GM19395 (cell line): ENCODE data around the gene THRB.

Experiments used
- ATAC-seq: cut with Tn5 transposase; IDR thresholded peaks from one replicate; pipeline ENCODE4 v1.9.1; 2021; ENCODE audit warnings: mild to moderate bottlenecking, moderate library complexity; ENCODE audit not compliant: unreplicated experiment

The THRB gene

DNA sequence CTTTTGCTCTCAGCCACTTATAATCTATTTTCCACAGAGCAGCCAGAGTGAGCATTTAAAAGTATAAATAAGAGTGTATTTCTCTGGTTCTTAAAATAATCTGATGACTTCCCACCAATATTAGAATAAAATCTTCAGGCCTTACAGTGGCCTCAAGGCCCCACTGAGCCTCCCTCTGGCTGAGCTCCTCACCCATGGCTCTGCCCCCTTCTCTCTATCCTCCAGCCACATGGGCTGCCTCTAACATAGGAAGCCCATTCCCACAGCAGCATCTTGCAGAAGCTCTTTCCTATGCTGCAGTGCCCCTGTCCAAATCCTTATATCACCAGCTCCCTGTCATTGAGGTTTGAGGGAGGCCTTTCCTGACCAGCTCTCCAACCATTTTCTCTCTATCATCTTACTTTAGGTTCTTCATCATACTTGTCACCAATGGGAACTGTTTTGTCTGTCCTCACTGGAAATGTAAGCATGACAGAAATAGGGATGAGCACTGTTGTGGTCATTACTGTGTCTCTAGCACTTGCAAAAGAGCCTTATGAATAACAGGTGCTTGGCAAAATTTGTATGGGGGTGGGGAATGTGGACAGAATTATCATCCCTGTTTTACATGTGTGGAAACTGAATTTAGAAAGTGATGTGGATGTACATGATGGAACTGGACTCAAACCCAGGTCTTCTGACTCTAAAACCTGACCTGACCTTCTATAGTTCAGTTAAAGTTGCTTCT is 299.0 kb downstream of the THRB start:
- ATAC-seq = no peak

DNA sequence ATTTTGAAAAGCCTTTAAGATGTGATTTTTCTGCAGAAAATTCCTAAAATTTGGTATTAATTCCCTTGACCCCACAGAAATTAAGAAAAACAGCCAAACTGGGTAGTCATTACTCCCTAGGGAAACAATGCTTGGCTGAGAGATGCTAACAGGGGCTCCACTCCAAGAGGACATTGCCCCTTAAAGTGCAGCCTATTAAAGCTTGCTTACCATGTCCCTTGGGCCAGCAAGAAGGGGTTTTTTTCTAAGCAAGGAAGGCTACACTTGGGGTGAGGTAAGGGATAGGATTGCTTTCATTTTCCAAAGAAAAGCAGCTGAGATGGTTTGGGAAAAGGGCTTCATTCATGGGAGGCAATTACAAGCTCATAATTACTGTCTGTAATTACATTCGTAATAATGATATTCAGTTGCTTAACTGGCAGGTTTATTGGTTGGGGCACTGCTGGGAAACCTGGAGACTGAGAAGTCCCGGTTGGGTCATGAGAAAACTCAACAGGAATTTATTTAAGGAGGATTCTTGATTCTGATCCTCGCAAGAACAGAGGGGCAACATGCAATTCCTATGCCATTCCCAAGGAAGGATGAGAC is 302.1 kb downstream of the THRB start:
- no peak for ATAC-seq

DNA sequence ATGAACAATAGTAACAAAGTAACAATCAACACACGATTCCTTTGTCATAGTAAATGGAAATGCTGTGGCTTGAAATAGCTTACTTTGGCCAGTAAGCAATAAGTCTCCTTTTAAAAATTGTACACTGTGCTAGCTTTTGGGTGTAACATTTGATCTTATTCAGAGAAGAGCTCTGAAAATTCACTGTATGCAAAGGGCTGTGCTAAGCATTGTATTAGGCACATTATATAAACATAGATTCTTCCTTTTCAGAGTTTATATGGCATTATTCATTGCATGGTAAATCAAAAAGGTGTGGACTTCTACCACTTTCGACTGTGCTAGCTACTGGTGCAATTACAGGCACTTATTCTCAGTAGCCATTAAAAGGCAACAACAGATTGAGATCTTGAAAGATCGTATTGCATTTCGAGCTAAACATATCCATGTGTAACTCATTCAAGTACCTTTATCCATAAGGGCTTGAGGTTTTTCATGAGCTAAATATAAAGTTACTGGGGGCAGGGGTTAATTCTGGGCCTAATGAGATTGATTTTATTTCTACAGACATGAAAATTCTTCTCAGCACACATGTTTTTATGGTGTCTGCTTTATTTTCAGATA is 302.7 kb downstream of the THRB start:
- no peak for ATAC-seq

DNA sequence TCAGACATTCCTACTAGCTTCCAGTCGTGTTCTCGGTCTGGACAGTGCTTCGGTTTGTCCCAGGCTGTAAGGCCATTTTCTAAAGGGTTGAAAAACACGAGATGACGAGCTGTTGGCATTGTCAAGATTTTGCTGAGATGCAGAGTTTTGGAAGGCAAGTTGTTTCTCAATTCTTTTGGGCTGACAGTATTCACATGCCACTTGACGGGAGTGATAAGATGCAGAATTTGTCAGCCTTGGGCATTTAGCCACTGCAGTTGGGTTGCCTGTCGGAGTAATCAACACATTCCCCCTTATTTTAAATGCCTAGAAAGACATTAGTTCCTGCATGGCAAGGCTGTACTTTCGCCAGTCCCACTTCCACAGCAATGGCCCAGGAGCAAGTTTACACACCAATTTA is 304.4 kb downstream of the THRB start:
- ATAC-seq = no peak

DNA sequence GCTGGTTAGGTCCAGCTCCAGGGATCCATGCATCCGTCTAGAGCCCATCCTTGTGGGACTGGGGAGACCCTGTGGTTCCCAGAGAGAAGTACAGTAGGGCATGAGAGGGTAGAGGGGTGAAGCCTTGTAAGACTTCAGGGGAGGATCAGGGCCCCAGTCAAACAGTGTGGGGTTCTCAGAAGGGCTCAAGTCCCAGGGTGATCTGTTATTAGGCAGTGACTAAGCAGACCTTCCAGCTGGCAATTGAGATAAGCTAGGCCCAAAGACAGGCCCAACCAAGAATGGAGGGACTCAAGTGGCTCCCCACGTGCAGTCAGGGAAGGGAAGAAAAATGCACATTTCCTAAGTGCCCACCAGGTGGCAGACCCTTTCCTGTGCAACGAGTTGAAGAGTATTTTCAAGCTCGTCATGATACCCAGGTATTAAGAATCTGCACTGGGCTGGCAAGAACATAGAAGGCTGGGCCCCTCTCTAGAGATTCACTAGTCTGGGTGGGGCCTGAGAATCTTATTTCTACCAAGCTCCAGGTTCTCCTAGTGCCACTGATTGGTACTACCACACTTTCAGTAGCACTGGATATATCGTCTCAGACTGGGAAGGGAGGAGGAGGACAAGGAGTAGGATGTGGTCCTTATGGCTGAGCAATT is 308.8 kb downstream of the THRB start:
- ATAC-seq = peak; percentile 92

DNA sequence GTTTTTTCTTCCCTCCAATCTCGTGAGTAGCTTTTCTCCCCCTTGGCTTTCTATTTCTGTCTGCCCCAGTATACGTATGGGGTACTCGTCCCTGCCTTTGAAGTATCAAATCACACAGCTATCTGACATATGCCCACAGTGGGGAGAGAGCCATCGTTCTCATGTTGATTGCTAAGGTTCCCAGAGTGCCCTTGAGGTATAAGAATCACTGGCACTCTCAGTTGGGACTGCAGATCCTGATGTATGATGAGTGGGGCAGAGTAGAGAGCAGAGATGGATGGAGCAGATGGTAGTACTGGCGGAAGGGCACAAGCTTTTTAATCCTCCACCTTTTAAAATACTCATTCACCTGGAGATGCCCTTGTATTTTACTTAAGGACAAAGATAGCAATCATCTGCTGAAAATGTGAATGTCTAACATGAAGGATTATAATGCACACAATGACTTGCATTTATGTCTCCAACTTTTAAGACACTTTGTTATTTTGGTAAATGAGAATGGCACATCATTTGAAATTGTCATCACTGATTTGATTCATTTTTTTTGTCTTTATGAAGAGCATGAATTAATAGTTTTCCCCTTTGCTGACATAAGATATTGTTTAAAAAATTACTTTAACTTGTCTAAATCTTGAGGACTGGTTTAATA is 310.0 kb downstream of the THRB start:
- no peak for ATAC-seq

DNA sequence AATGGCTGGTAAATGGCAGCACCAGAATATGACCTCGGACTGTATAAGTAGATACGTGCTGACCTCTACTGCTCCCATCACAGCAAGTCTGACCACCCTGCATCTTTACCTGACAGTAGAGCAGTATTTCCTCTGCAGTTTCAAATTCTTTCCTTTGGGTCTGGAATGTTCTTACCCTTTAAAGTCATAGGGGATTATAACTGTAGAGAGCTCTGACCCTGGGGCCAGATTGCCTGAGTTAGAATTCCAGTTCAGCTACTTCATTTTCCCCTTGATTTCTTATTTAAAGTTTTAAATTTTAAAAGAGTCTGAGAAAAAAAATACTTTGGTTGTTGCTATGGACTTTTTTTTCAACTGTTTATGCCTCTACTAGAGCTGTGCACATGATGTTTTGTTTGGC is 311.9 kb downstream of the THRB start:
- no peak for ATAC-seq

DNA sequence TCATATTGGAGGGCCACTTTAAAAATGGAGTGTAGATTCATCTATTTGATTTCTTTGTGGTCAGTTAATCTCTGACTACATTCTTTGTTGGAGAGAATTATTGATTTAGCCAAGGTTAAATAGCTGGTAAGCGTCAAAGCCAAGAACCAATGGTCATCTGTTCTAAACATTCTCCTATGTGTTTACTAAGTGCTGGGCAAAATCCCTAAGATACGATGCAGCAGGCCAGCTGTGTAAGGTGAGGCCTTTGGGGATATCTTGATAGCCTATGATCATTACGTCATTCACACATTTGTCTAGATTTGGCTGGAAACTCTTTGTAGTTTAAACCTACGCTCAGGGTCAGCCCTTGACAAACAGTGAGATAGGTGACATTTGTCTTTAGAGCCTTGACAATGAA is 313.4 kb downstream of the THRB start:
- no peak for ATAC-seq

DNA sequence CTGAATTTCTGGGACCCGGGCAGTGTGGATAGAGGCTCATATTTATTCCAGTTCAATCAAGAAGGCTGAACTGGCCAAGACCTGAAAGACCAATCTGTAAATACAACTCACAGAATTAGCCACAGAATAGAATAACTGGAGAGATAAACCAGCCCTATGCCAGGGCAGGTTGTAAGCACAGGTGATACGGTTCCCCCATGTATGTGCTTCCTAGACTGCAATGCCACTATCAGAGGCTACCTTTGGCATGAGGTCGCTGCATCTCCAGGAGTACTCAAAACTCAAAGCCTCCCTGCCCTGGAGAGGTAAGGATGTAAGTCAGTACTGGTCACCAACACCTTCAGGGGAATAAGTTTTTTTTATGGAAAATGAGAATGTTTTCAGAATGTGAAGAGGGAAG is 314.0 kb downstream of the THRB start:
- no peak for ATAC-seq

DNA sequence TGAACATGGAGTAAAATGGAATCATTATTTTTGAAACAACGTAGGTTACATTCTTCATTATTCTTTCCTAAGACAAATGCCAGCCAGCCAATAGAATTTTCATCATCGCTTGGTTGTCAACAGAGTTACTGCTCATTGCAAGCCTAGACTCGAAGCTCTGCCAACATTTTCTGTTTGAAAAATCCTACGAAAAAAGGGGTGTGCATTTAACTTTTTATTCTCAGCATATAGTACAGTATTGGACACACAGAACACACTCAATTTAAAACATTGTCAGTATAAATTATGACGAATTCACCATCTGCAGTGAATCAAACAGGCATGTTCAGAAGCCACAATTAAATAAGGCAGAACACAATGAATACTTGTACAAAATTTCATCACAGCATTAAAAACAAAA is 317.4 kb downstream of the THRB start:
- ATAC-seq = no peak

DNA sequence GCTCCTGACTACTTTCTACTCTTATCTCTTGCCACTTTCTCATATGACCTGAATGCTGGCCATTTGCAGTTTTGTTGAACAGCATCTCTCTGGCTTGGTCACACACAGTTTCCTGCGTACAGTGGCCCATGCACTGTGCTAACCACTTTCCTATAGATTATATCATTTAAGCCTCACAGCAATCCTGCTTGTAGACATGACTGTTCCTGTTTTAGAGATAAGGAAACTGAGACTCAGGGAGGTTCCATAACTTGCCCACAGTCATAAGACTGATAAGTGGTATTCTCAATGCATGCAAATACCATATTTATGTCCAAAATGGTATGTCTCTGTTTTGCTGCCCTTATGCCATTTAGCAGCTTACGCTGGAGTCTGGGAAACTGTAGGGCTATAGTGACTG is 320.0 kb downstream of the THRB start:
- ATAC-seq = no peak

DNA sequence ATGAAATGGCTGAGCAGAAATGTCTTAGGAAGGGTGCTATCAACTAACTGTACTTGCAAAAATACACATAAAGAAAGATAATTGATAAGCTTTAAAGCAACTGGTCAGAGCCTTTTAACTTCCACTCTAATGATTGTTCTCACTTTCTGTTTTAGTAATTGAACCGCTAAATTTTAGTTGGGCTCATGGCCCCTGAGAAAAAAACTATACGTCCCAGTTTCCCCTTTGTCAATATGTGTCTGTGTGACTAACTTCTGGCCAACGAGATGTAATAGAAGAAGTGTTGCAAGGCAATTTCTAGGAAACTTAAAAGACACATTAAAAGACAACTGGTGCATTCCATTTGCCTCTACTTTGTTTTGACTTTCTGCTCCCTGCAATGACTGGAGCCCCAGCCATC is 325.7 kb downstream of the THRB start:
- peak; percentile 62 for ATAC-seq

DNA sequence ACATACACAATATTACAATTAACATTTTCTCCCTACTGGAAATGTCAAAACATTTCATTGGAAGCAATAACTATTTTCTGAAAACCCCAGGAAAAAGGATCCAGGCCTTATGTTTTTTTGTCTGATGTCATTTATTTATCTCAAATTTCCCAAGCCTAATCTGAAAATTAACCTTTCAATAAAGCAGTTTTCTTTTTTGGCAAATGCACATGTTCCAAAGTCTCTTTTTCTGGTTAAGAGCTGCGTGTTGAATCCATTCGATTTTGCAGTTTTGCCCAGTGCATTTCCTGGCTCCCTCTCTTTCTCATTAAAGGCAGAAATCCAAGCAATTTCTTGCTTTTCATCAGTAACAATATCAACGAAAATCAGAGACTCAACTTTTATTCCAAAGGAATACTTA is 327.2 kb downstream of the THRB start:
- no peak for ATAC-seq

DNA sequence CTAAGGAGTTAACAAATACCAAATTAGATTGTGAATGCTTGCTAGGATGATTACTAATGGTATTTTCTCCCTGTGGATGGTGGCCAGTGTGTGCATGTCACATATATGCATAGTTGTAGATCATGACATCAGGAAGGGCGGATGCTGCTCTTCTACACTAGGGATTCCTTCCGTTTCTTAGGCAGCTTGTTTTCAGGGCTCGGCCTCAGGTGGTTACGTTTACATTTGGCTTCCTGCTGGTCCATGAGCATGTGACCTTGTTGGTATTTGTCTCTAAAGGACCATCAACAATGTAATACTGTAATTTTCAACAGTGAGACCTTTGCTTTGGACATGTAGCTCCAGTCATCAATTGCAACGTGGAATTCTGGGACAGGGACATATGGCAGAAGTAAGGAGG is 328.1 kb downstream of the THRB start:
- no peak for ATAC-seq

DNA sequence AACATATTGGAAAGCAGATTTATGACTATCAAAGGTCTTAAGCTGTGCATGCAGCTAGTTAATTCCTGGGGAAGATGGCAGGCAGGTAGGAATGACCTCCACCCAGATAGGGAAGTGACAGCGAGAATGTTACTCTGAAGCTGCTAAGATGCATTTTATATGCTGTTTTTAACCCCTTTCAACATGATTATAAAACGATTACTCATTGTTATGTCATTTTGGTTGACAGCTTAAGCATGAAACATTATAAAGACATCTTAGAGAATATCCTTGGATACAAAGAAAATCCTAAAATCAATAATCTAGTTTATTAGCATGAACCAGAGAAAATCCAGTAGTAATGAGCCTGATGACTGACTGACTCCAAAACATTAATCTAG is 329.1 kb downstream of the THRB start:
- ATAC-seq = no peak

DNA sequence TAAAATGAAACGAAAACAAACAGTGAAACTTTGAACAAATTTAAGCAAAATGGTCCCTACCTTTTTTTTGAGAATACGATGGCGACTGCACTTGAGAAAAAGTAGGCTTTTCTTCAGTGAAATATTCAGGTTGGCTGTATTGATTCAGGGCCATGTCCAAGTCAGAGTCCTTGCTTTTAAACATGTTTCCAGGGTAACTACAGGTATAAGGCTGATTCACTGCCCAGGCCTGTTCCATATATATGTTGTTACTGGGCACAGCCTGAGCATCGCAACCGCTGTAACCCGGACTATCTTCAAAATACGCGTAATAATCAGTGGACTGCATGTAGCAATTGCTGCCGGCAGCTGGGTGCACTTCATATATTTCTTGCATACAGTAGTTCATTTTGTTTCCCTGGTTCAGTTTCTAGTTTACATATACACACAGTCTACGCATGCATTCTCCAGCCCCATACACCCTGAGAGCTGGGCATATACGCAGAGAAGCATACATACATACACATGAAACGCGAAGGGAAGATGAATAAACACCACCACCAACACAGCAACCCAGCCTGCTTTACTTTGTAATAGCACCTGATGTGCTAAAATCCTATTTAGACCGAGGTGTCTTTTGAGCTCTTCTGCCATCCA is 329.6 kb downstream of the THRB start:
- no peak for ATAC-seq

DNA sequence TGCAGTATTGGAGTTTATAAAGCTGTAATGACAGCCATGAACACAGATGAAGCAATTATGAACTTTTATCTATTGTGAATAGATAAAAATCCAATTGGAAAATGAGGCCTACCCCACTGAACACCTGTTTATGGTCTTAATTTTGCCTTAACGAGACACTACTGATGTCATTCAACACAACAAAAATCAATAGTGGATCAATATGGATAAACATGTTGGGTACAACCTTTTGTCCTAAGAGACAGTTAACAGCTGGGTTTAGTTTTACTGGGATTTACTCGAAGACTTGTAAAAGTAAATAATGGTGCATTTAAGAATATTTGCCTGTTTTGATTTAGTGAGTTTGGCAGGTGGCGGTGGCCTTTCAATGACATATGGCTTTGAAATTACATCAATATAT is 331.7 kb downstream of the THRB start:
- no peak for ATAC-seq

DNA sequence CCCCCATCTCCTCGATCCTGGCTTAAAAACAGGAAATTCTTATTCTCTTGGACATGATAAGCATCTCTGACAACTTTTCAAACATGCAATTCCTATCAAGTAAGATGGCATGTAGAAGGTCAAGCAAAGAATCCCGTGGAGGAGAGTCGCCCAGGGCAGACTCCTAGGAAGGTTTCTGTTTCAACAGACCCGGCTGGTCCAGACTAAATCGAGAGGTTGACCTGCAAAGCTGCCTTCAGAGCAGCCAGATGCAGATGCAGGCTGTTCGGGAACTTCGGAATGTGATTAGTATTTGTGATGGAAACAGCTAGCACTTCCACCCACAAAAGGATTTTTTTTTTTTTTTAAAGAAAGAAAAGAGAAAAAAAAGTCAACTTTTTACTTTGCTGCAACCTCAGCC is 332.8 kb downstream of the THRB start:
- ATAC-seq = no peak

DNA sequence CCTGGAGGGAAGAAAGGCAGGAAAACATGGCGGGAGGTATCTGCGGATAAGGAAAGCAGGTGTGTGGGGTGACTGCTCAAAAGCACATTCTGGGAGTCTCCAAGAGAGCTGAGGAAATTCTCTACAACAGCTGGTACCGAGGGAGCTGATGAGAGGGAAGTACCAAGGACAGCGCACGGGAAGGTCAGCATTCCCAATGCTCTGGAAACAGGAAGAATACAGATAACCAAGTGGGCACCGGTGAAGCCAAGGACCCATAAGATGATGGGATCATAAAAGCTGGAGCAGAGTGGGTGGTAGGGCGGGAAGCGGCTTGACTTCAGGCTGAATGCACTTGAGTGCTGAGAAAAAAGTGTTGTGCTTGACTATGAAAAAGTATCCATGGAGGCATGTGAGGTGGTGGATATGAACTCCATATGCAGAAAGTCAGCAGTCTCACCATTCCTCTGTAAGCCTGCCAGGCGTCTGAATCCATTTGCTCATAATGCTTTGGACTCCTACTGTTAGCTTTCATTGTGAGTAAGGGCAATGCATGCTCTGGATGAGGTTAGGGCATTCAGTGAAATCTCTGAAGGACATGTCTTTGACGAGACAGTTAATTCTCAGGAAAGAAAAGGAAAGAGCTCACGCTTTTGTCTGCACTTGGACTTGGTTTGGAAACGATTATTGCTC is 334.1 kb downstream of the THRB start:
- ATAC-seq = no peak

DNA sequence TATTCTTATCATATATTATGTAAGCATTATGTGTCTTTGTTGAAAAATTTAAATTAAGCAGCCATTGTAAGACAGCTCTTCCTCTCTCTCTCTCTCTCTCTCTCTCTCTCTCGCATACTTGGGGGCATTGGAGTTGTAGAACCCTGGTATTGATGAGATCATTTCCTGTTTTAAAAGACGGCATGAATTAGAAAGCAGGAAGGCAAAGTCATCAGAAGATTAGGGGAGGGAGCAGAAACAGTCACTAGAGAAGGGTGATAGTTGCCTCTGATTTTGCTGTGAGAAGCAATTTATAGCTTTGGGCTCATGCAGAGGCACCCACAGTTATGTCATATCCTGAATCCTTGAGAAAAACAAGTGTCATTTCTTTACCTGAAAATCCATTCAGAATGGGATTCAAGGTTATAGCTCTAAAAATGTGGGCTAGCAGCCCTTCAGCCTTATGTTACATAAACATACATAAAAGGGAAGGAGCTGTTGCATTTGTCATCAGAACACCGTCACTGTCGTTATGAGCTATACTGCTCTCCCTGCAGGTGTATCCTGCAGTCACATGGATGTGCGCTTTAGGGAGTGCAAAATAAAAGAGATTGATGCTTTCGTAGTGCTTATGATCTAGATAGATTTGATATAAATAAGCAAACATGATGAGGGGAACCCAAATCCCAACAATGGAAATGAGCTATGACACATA is 335.7 kb downstream of the THRB start:
- ATAC-seq = no peak
